HUES6 (cell line): Measurements from ENCODE around the gene NEURL1.
A peak's percentile ranks its signal among the peaks of the same experiment; 100 is the strongest.
"Not testable (repeated sequence)": the region's sequence is repeated elsewhere in the genome, so short reads cannot be mapped to it uniquely, and the experiment has no call there.

ENCODE experiments used
- H3K27ac ChIP-seq: 2 replicates; pipeline ENCODE4 v1.7.0; 2013; ENCODE audit warnings: low read depth, mild to moderate bottlenecking, low read length, inconsistent platforms
- H3K27me3 ChIP-seq: 2 replicates; pipeline ENCODE4 v1.6.1; 2013; ENCODE audit warnings: low read length; ENCODE audit not compliant: control insufficient read depth, insufficient read depth
- H3K36me3 ChIP-seq: 2 replicates; pipeline ENCODE4 v1.6.1; 2013; ENCODE audit warnings: low read length; ENCODE audit not compliant: control insufficient read depth, insufficient read depth
- H3K4me1 ChIP-seq: 2 replicates; pipeline ENCODE4 v1.6.1; 2013; ENCODE audit warnings: low read length; ENCODE audit not compliant: control insufficient read depth, insufficient read depth
- H3K4me3 ChIP-seq: 2 replicates; pipeline ENCODE4 v1.5.1; 2013; ENCODE audit warnings: low read depth, low read length
- H3K9ac ChIP-seq: one replicate; pipeline ENCODE4 v1.6.1; 2013; ENCODE audit warnings: mild to moderate bottlenecking, low read length
- H3K9me3 ChIP-seq: 2 replicates; pipeline ENCODE4 v1.6.1; 2013; ENCODE audit warnings: low read depth, low read length; ENCODE audit not compliant: control insufficient read depth, insufficient read depth

The NEURL1 gene

DNA sequence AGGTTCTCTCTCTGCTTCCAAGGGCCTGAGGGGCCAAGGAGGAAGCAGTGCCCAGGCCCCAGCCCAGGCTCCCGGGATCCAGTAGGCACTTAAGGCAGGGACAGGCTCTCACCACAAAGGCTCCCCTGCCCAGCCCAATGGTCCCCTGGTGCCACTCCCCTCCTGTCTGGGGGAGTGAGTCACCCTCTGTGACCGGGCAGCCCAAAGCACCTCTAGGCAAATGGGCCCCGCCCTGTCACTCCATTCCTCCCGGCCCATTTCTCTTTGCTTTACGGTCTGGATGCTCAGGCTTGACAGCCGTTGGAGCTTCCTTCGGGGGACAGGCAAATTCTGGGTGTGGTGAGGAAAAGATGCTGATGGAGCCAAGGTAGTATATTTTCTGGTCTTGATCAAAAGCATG lies 14.4 kb upstream of the NEURL1 start, which contains the start of gene CALHM3:
Gene CALHM3, minus strand, starts transcription at position 106 of the 400 bp plus-strand sequence. CDS start 208 bp downstream, outside the sequence.
- H3K27ac ChIP-seq, result no peak within 1 kb of the TSS
- no peaks in the 10 kb centered on the region for H3K27me3 ChIP-seq
- no peaks in the 10 kb centered on the region for H3K9me3 ChIP-seq
- no peak within 1 kb of the TSS for H3K4me3 ChIP-seq
- peak within 1 kb of the TSS; percentile 22 for H3K9ac ChIP-seq
- H3K4me1 ChIP-seq, result peaks cover 27% of the 10 kb centered on the region
- no peaks in the 10 kb centered on the region for H3K36me3 ChIP-seq

- Histone ChIP-seq H3K27ac (no peak overlapping the region), H3K36me3 (no peaks in the 10 kb centered on the region), H3K9me3 (no peaks in the 10 kb centered on the region), H3K4me3 (no peak overlapping the region), H3K27me3 (no peaks in the 10 kb centered on the region), H3K4me1 (peaks cover 27% of the 10 kb centered on the region), H3K9ac (no peak overlapping the region)
These were observed 13.0 kb upstream of the NEURL1 start for GRCh38 chr10:103480521-103480920.

DNA sequence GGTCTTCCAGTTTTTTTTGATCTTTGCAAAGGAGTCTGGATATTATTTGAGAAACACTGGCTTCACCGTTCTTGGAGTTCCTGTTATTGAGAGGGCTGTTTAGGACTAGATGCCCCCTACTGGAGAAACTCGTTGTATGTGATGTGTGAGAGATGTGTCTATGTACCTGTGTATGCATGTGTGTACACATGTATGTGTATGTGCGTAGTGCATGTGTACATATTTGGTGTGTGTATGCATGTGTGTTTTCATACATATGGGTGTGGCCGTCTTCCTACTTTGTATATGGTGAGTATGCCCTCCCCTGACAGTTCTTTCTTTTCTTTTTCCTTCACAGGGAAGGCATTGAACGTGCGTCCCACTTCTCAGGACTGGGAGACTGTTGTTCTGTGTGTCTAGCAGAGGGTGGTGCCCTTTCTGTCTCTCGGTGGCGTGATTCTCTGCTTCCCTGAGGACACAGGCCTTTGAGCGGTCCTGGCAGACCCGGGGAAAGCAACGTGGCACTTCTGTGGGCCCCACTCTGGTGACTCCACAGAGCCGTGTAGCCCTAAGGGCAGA lies 11.5 kb upstream of the NEURL1 start:
- Histone ChIP-seq H3K27ac (no peak overlapping the region), H3K9me3 (no peaks in the 10 kb centered on the region), H3K4me1 (peaks cover 21% of the 10 kb centered on the region), H3K4me3 (no peak overlapping the region), H3K9ac (no peak overlapping the region), H3K27me3 (no peaks in the 10 kb centered on the region), H3K36me3 (no peaks in the 10 kb centered on the region)

- H3K27ac ChIP-seq, result not testable (repeated sequence)
These were observed 6.7 kb upstream of the NEURL1 start for GRCh38 chr10:103486635-103487409.

GRCh38 chr10:103487410-103487708 lies 6.1 kb upstream of the NEURL1 start:
- Histone ChIP-seq H3K9me3 (no peaks in the 10 kb centered on the region), H3K4me3 (no peak overlapping the region), H3K9ac (no peak overlapping the region), H3K4me1 (peaks cover 21% of the 10 kb centered on the region; the same call in 1 of the 2 replicates), H3K27me3 (peaks cover 2% of the 10 kb centered on the region; the same call in 1 of the 2 replicates), H3K27ac (no peak overlapping the region), H3K36me3 (no peaks in the 10 kb centered on the region)

More at GRCh38 chr10:103486635-103487409, 6.7 kb upstream of the NEURL1 start:
- not testable (repeated sequence) for H3K27me3 ChIP-seq, H3K9me3 ChIP-seq, H3K4me3 ChIP-seq, H3K9ac ChIP-seq, H3K36me3 ChIP-seq
- H3K4me1 ChIP-seq, result peaks cover 15% of the 10 kb centered on the region; the same call in 1 of the 2 replicates

DNA sequence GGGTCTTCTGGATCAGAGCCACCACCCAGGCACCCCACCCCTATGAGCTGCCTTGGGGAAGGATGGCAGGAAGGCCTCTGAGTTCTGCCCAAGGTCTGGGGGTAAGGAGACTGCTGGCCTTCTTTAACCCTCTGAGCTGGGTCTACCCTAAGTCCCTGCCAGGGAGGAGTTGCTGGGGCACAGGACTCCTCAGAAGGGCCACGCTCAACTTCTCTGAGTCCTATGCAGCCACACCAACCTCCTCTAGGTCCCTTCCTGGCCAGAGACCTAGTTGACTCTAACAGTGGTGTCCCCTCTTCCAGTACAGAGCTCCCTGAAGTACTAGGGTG lies 2.6 kb upstream of the NEURL1 start:
- Histone ChIP-seq H3K36me3 (no peaks in the 10 kb centered on the region), H3K9me3 (no peaks in the 10 kb centered on the region), H3K4me3 (no peak overlapping the region), H3K4me1 (peaks cover 29% of the 10 kb centered on the region), H3K27ac (no peak overlapping the region), H3K27me3 (peaks cover 37% of the 10 kb centered on the region), H3K9ac (peak overlapping the region; percentile 6)

DNA sequence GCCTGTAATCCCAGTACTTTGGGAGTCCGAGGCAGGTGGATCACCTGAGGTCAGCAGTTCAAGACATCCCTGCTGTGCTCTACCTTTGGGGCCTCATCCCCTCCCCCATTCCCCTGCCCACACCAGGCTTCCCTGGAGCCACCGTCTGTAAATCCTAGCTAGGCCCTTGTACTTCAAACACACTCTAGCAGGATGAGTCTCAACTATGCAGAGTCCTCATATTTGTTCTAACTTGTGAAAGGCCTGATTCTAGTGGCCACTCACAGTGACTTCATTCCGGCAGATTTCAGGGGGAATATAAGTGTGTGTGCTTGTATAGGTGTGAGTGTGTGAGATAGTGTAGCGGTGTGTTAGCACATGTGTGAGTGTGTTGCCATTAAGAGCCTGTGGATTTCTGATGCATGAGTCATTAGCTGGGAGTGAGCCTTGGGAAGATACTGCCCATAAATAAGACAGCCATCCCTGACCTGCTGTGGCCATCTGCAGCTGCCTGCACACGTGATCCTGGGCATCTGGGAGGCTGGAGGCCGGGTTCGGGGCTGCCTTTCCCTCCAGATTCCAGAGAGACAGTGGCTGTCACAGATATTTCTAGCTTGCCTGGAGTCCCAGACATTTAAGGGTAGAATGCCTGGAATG lies 1.7 kb upstream of the NEURL1 start:
- Histone ChIP-seq H3K36me3 (no peaks in the 10 kb centered on the region), H3K27ac (no peak overlapping the region; the same call in 1 of the 2 replicates), H3K9ac (peak overlapping the region; percentile 6), H3K9me3 (no peaks in the 10 kb centered on the region), H3K4me3 (no peak overlapping the region; the same call in 1 of the 2 replicates), H3K27me3 (peaks cover 38% of the 10 kb centered on the region), H3K4me1 (peaks cover 26% of the 10 kb centered on the region)

- Histone ChIP-seq H3K27me3 (peaks cover 38% of the 10 kb centered on the region), H3K4me3 (peak overlapping the region; percentile 88), H3K9ac (peak overlapping the region; percentile 6), H3K9me3 (no peaks in the 10 kb centered on the region), H3K36me3 (no peaks in the 10 kb centered on the region), H3K4me1 (peaks cover 26% of the 10 kb centered on the region), H3K27ac (no peak overlapping the region; the same call in 1 of the 2 replicates)
These were observed 747 bp upstream of the NEURL1 start for GRCh38 chr10:103492655-103493261.

GRCh38 chr10:103493916-103494877 lies 692 bp downstream of the NEURL1 start:
- H3K36me3 ChIP-seq, result no peaks in the 10 kb centered on the region
- peaks cover 26% of the 10 kb centered on the region for H3K4me1 ChIP-seq
- H3K9me3 ChIP-seq, result no peaks in the 10 kb centered on the region
- peak overlapping the region; percentile 88 for H3K4me3 ChIP-seq
- peaks cover 38% of the 10 kb centered on the region for H3K27me3 ChIP-seq
- H3K27ac ChIP-seq, result no peak overlapping the region; the same call in 1 of the 2 replicates
- peak overlapping the region; percentile 75 for H3K9ac ChIP-seq

DNA sequence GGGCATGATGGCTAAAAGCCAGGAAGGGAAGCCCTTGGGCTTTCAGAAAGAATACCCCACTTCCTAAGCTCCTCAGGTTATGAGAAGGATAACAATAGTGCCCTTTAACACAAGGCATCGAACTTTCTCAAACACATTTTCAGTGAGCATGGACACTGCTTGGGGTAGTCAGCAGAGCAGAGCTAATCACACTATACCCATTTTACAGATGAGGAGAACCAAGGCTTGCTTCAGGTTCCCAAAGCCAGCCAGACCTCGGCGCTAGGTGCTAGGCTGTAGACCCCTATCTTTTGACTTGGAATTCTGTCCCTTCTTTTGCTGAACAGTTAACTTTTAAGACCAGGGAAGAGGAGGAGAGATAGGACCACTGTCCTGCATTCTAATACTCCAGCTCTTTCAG lies 1.8 kb downstream of the NEURL1 start:
- Histone ChIP-seq H3K27me3 (peaks cover 38% of the 10 kb centered on the region), H3K4me3 (peak overlapping the region; percentile 88; the same call in 1 of the 2 replicates), H3K9ac (peak overlapping the region; percentile 50), H3K36me3 (no peaks in the 10 kb centered on the region), H3K4me1 (peaks cover 34% of the 10 kb centered on the region), H3K9me3 (no peaks in the 10 kb centered on the region), H3K27ac (no peak overlapping the region)
